GM23338 (cell line): ENCODE results near the gene SLC30A5. TPM values are rescaled to one million over a fixed set of nuclear protein-coding genes. Genes with fewer than 3 reads are reported as not detected.
"Not testable (repeated sequence)": the region's sequence is repeated elsewhere in the genome, so short reads cannot be mapped to it uniquely, and the experiment has no call there.

Source experiments
- ATAC-seq: fragments of 200-7000 bp; cut with Tn5 transposase; 3 replicates; pipeline ENCODE4 v1.9.1; 2020
- DNase-seq: peaks from one replicate; pipeline ENCODE4 v3.0.0-alpha.2; 2015; ENCODE audit warnings: low spot score
- H2AFZ ChIP-seq: fragments of 200-600 bp; sonication (generic); 2 replicates; pipeline ENCODE4 v1.8.0; 2016; ENCODE audit warnings: antibody characterized with exemption, mild to moderate bottlenecking, moderate library complexity
- H3F3A ChIP-seq: fragments of 200-600 bp; sonication (generic); replicated peaks from 2 replicates; pipeline ENCODE4 v1.8.0; 2017; ENCODE audit warnings: antibody characterized with exemption, mixed run types, low read depth
- H3K27ac ChIP-seq: fragments of 200-600 bp; sonication (generic); 2 replicates; pipeline ENCODE4 v1.6.1; 2016; ENCODE audit warnings: low read depth
- H3K27me3 ChIP-seq: fragments of 200-600 bp; sonication (generic); 2 replicates; pipeline ENCODE4 v1.8.0; 2016; ENCODE audit warnings: mild to moderate bottlenecking, mixed run types, moderate library complexity; ENCODE audit not compliant: insufficient read depth
- H3K36me3 ChIP-seq: fragments of 200-600 bp; sonication (generic); 2 replicates; pipeline ENCODE4 v1.8.0; 2016; ENCODE audit warnings: mild to moderate bottlenecking; ENCODE audit not compliant: insufficient read depth
- H3K4me1 ChIP-seq: fragments of 200-600 bp; sonication (generic); 2 replicates; pipeline ENCODE4 v1.8.0; 2016; ENCODE audit warnings: mild to moderate bottlenecking, moderate library complexity; ENCODE audit not compliant: insufficient read depth
- H3K4me2 ChIP-seq: fragments of 200-600 bp; sonication (generic); 2 replicates; pipeline ENCODE4 v1.7.1; 2017; ENCODE audit warnings: mixed run types
- H3K4me3 ChIP-seq: fragments of 200-600 bp; sonication (generic); 2 replicates; pipeline ENCODE4 v1.6.1; 2016; ENCODE audit warnings: mixed run types
- H3K79me2 ChIP-seq: fragments of 200-600 bp; sonication (generic); replicated peaks from 2 replicates; pipeline ENCODE4 v1.8.0; 2017; ENCODE audit warnings: mild to moderate bottlenecking; ENCODE audit not compliant: insufficient read depth
- H3K9me2 ChIP-seq: fragments of 200-600 bp; sonication (generic); 2 replicates; pipeline ENCODE4 v1.8.0; 2017; ENCODE audit not compliant: insufficient read depth
- H4K20me1 ChIP-seq: fragments of 200-600 bp; sonication (generic); replicated peaks from 2 replicates; pipeline ENCODE4 v1.8.0; 2017; ENCODE audit warnings: mild to moderate bottlenecking; ENCODE audit not compliant: insufficient read depth
- H3K27ac Mint-ChIP-seq: 2 replicates; pipeline ENCODE4 v1.8.0; 2020; ENCODE audit warnings: inconsistent platforms, mild to moderate bottlenecking, moderate library complexity, mixed read lengths
- H3K27me3 Mint-ChIP-seq: 3 replicates; pipeline ENCODE4 v1.8.0; 2022; ENCODE audit warnings: low read depth, mild to moderate bottlenecking, moderate library complexity, mixed read lengths, inconsistent platforms; ENCODE audit not compliant: insufficient read depth, poor library complexity
- H3K36me3 Mint-ChIP-seq: 3 replicates; pipeline ENCODE4 v1.8.0; 2021; ENCODE audit warnings: low read depth, mild to moderate bottlenecking, inconsistent platforms, moderate library complexity, mixed read lengths
- H3K4me1 Mint-ChIP-seq: 3 replicates; pipeline ENCODE4 v1.8.0; 2020; ENCODE audit warnings: mild to moderate bottlenecking, inconsistent platforms, mixed read lengths
- H3K4me3 Mint-ChIP-seq: 3 replicates; pipeline ENCODE4 v1.8.0; 2021; ENCODE audit warnings: moderate library complexity, mild to moderate bottlenecking, inconsistent platforms, mixed read lengths
- H3K9me3 Mint-ChIP-seq: 3 replicates; pipeline ENCODE4 v1.8.0; 2020; ENCODE audit warnings: moderate library complexity, mild to moderate bottlenecking, inconsistent platforms, mixed read lengths
- CREB1 ChIP-seq: fragments of 250-450 bp; sonication (Bioruptor Pico); IDR thresholded peaks from 2 replicates; pipeline ENCODE4 v1.5.0; 2020; ENCODE audit warnings: low read depth, mild to moderate bottlenecking, moderate library complexity
- CTCF ChIP-seq, 2 experiments: fragments of 200-600 bp in 1 of 2; sonication (generic) in 1 of 2; conservative IDR thresholded peaks; 2 replicates each; pipeline versions ENCODE4 v1.5.1 to v1.6.1; 2016 to 2017; ENCODE audit warnings: antibody characterized with exemption in 2 of 2, low read depth in 2 of 2, mild to moderate bottlenecking in 2 of 2, moderate library complexity in 1 of 2
- EZH2 ChIP-seq: fragments of 200-600 bp; sonication (generic); IDR thresholded peaks from one replicate; pipeline ENCODE4 v1.8.0; 2017; ENCODE audit warnings: antibody characterized with exemption, mild to moderate bottlenecking, low read depth; ENCODE audit not compliant: unreplicated experiment
- POLR2AphosphoS5 ChIP-seq: IDR thresholded peaks from 2 replicates; pipeline ENCODE4 v1.6.1; 2016; ENCODE audit warnings: antibody characterized with exemption, low read depth
- long read RNA-seq: library from polyadenylated mRNA; unstranded; transcript quantifications from one replicate; pipeline ENCODE4 v2.0.0, GENCODE V29; 2020; ENCODE audit not compliant: unreplicated experiment
- polyA plus RNA-seq: library from polyadenylated mRNA; unstranded; fragments of >200 nt; fragmentation: Nextera tagmentation; extraction: Ambion mirVana; gene quantifications from 2 replicates; pipeline ENCODE4 v1.2.1, GENCODE V29; 2016
- total RNA-seq: library from RNA; depleted of rRNA; stranded (reverse); fragments of >200 nt; shearing (Covaris generic); gene quantifications from 2 replicates; pipeline ENCODE4 v1.2.3, GENCODE V29; 2014; rRNA removed
- TF ChIP-seq, protein P1 (sequence below): IDR thresholded peaks from 2 replicates; pipeline ENCODE4 v1.6.1; 2016; ENCODE audit warnings: antibody characterized with exemption

The SLC30A5 gene
- 39.7 and 43.2 TPM in 2 replicates for total RNA-seq
- 33.7 and 38.2 TPM in 2 replicates for polyA plus RNA-seq
- long read RNA-seq, full-length matches to known transcripts, result 16 of 22 reads
- long read RNA-seq, partial matches to known transcripts, result 3 of 22 reads
- long read RNA-seq, other reads (novel, unspliced or antisense), result 3 of 22 reads

GRCh38 chr5:69093771-69094482 lies at the start of gene SLC30A5:
Gene SLC30A5, plus strand, starts transcription at chr5:69094014. Its CDS starts 242 bp downstream, at chr5:69094256.
- no peak within 1 kb of the TSS for H3K27ac ChIP-seq
- H3K79me2 ChIP-seq, result peaks cover 36% of the 10 kb centered on the region
- peaks cover 11% of the 10 kb centered on the region; the same call in 1 of the 2 replicates for H3K4me1 ChIP-seq
- DNase-seq (peak; percentile 100), ATAC-seq (peak; percentile 97)
- no peaks in the 10 kb centered on the region for H3K9me3 Mint-ChIP-seq
- peak within 1 kb of the TSS; percentile 80 for H2AFZ ChIP-seq
- H3K4me3 ChIP-seq, result peak within 1 kb of the TSS; percentile 88
- H3K36me3 ChIP-seq, result no peaks in the 10 kb centered on the region
- H3K27ac Mint-ChIP-seq, result peak within 1 kb of the TSS; percentile 93
- TF ChIP-seq CREB1, result peak; percentile 93
- TF ChIP-seq, protein P1, sequence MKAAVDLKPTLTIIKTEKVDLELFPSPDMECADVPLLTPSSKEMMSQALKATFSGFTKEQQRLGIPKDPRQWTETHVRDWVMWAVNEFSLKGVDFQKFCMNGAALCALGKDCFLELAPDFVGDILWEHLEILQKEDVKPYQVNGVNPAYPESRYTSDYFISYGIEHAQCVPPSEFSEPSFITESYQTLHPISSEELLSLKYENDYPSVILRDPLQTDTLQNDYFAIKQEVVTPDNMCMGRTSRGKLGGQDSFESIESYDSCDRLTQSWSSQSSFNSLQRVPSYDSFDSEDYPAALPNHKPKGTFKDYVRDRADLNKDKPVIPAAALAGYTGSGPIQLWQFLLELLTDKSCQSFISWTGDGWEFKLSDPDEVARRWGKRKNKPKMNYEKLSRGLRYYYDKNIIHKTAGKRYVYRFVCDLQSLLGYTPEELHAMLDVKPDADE, result peak; percentile 65
- peak; percentile 93 for TF ChIP-seq POLR2AphosphoS5
- TF ChIP-seq EZH2, result no peak
- peak; percentile 94 to 99 for TF ChIP-seq CTCF (conservative IDR thresholded peaks at IDR 0.05; ENCODE audit: low read depth in 2 of 2)
- peak within 1 kb of the TSS; percentile 92 for H3K4me3 Mint-ChIP-seq
- peaks cover 13% of the 10 kb centered on the region for H3K4me1 Mint-ChIP-seq
- no peaks in the 10 kb centered on the region for H4K20me1 ChIP-seq
- H3K36me3 Mint-ChIP-seq, result peaks cover 8% of the 10 kb centered on the region; the same call in 2 of the 3 replicates
- H3K27me3 ChIP-seq, result no peaks in the 10 kb centered on the region
- H3K9me2 ChIP-seq, result no peaks in the 10 kb centered on the region
- peak within 1 kb of the TSS; percentile 79 for H3K4me2 ChIP-seq
- peaks cover 2% of the 10 kb centered on the region for H3K27me3 Mint-ChIP-seq
- no peaks in the 10 kb centered on the region for H3F3A ChIP-seq

GRCh38 chr5:69045213-69045612 lies 48.6 kb upstream of the SLC30A5 start:
- not testable (repeated sequence) for H3K79me2 ChIP-seq, H3K4me1 Mint-ChIP-seq, H3K27me3 Mint-ChIP-seq, H3K36me3 ChIP-seq, H3K4me3 Mint-ChIP-seq, H4K20me1 ChIP-seq, H3F3A ChIP-seq, H3K4me1 ChIP-seq, ATAC-seq, DNase-seq, H3K27ac Mint-ChIP-seq, H3K4me3 ChIP-seq, H3K9me3 Mint-ChIP-seq, H3K4me2 ChIP-seq, H3K27ac ChIP-seq, H3K9me2 ChIP-seq, H3K27me3 ChIP-seq, H3K36me3 Mint-ChIP-seq
- peak overlapping the region; percentile 77; the same call in 1 of the 2 replicates for H2AFZ ChIP-seq
